Vagina (tissue), 2 donors: ENCODE data around the gene GPC1. TPM values are rescaled to one million over a fixed set of nuclear protein-coding genes. Genes with fewer than 3 reads are reported as not detected.

Source experiments
- DNase-seq, 2 donors: peaks; one replicate each; pipeline ENCODE4 v3.0.0-alpha.2; 2017; ENCODE audit errors: extremely low spot score in 2 of 2
- H3K27ac ChIP-seq: fragments of 200-600 bp; sonication (generic); one replicate; pipeline ENCODE4 v1.5.1; 2019
- H3K27me3 ChIP-seq: fragments of 200-600 bp; sonication (generic); one replicate; pipeline ENCODE4 v1.5.1; 2019
- H3K36me3 ChIP-seq, 2 donors: fragments of 200-600 bp; sonication (generic); one replicate each; pipeline ENCODE4 v1.5.1; 2017 to 2019
- H3K4me1 ChIP-seq: fragments of 200-600 bp; sonication (generic); one replicate; pipeline ENCODE4 v1.5.1; 2019
- H3K4me3 ChIP-seq, 2 donors: fragments of 200-600 bp; sonication (generic); 1 replicate in 1 of 2; 2 replicates in 1 of 2; pipeline ENCODE4 v1.5.1; 2016 to 2019
- H3K9me3 ChIP-seq: fragments of 200-600 bp; sonication (generic); one replicate; pipeline ENCODE4 v1.5.1; 2019
- CTCF ChIP-seq, 3 experiments: fragments of 450-650 bp in 2 of 3; fragments of 200-600 bp in 1 of 3; sonication (generic) in 1 of 3; IDR thresholded peaks; one replicate each; pipeline ENCODE4 v1.5.1; 2017 to 2019; ENCODE audit warnings: antibody characterized with exemption in 3 of 3, mild to moderate bottlenecking in 2 of 3, moderate library complexity in 2 of 3
- POLR2A ChIP-seq, 2 donors: fragments of 450-650 bp; IDR thresholded peaks; one replicate each; pipeline ENCODE4 v1.6.1; 2017; ENCODE audit warnings: antibody characterized with exemption in 2 of 2, mild to moderate bottlenecking in 2 of 2, moderate library complexity in 2 of 2
- POLR2AphosphoS5 ChIP-seq, 2 donors: sonication (generic); formaldehyde crosslinking; IDR thresholded peaks; one replicate each; pipeline ENCODE4 v1.9.0; 2017; ENCODE audit warnings: antibody characterized with exemption in 2 of 2, mild to moderate bottlenecking in 2 of 2, low read depth in 1 of 2; ENCODE audit not compliant: insufficient read depth in 1 of 2
- intact Hi-C: fragments of 100-400 bp; cut with DNase I; formaldehyde crosslinking; loops from one replicate; pipeline ENCODE4 v1.15.1; 2023
- total RNA-seq: library from RNA; depleted of rRNA; stranded (reverse); fragments of >200 nt; gene quantifications from one replicate; pipeline ENCODE4 v1.2.3, GENCODE V29; 2016

Gene GPC1
- total RNA-seq, 1 donor from 2014 or later: 73.2 TPM

- Histone ChIP-seq H3K9me3 (no peaks in the 10 kb centered on the region), H3K27me3 (no peaks in the 10 kb centered on the region), H3K4me1 (no peaks in the 10 kb centered on the region), H3K4me3 (no peak overlapping the region), H3K36me3 (no peaks in the 10 kb centered on the region), H3K27ac (no peak overlapping the region)
- no peak for TF ChIP-seq POLR2AphosphoS5 (IDR thresholded peaks at IDR 0.05; ENCODE audit: insufficient read depth in 1 of 2, low read depth in 1 of 2)
- TF ChIP-seq POLR2A (IDR thresholded peaks at IDR 0.05): no peak
- TF ChIP-seq CTCF (IDR thresholded peaks at IDR 0.05): no peak
- intact Hi-C loops: no loop called here
- peak in 1 of 2 donors; percentile 55 for DNase-seq
These were observed 62.9 kb downstream of the GPC1 start for GRCh38 chr2:240498171-240498957.

GRCh38 chr2:240498958-240499260, 63.4 kb downstream of the GPC1 start:
- Histone ChIP-seq H3K4me1 (no peaks in the 10 kb centered on the region), H3K27ac (no peak overlapping the region), H3K36me3 (no peaks in the 10 kb centered on the region), H3K27me3 (no peaks in the 10 kb centered on the region), H3K9me3 (no peaks in the 10 kb centered on the region), H3K4me3 (no peak overlapping the region)
- TF ChIP-seq POLR2AphosphoS5 (IDR thresholded peaks at IDR 0.05; ENCODE audit: insufficient read depth in 1 of 2, low read depth in 1 of 2) (no peak), POLR2A (IDR thresholded peaks at IDR 0.05) (no peak), CTCF (IDR thresholded peaks at IDR 0.05) (no peak)
- intact Hi-C loops: no loop called here
- DNase-seq: peak; percentile 43 to 44

- no peaks in the 10 kb centered on the region for H3K27me3 ChIP-seq
- no peaks in the 10 kb centered on the region for H3K4me1 ChIP-seq
- peak; percentile 60 to 95 for DNase-seq
- no peak for TF ChIP-seq CTCF (IDR thresholded peaks at IDR 0.05)
- TF ChIP-seq POLR2AphosphoS5 (IDR thresholded peaks at IDR 0.05; ENCODE audit: insufficient read depth in 1 of 2, low read depth in 1 of 2): no peak
- TF ChIP-seq POLR2A (IDR thresholded peaks at IDR 0.05): no peak
- no peaks in the 10 kb centered on the region for H3K36me3 ChIP-seq
- H3K4me3 ChIP-seq: no peak overlapping the region
- intact Hi-C loops: no loop called here
- no peaks in the 10 kb centered on the region for H3K9me3 ChIP-seq
- no peak overlapping the region for H3K27ac ChIP-seq
These were observed 64.1 kb downstream of the GPC1 start for GRCh38 chr2:240499309-240500301.

GRCh38 chr2:240500561-240501423, 65.3 kb downstream of the GPC1 start:
- Histone ChIP-seq H3K27ac (no peak overlapping the region), H3K4me3 (no peak overlapping the region), H3K36me3 (no peaks in the 10 kb centered on the region), H3K27me3 (no peaks in the 10 kb centered on the region), H3K4me1 (no peaks in the 10 kb centered on the region), H3K9me3 (no peaks in the 10 kb centered on the region)
- TF ChIP-seq POLR2AphosphoS5 (IDR thresholded peaks at IDR 0.05; ENCODE audit: insufficient read depth in 1 of 2, low read depth in 1 of 2) (no peak), POLR2A (IDR thresholded peaks at IDR 0.05) (no peak), CTCF (IDR thresholded peaks at IDR 0.05) (no peak)
- intact Hi-C loops: no loop called here
- DNase-seq: peak; percentile 79 to 92
